NCI-H2081 treated with DMSO at 0.1 percent for 48 hours (cell line): ENCODE measurements around the gene MCTP2.
"Not testable (repeated sequence)": the region's sequence is repeated elsewhere in the genome, so short reads cannot be mapped to it uniquely, and the experiment has no call there.

Experiments
- DNase-seq: peaks from one replicate; lab custom pipeline; 2025; lab: John Stamatoyannopoulos, UW

The MCTP2 gene

GRCh38 chr15:94455297-94455696, 223.9 kb downstream of the MCTP2 start:
- no peak for DNase-seq

GRCh38 chr15:94456226-94456625, 224.9 kb downstream of the MCTP2 start:
- no peak for DNase-seq

- DNase-seq, result no peak
Observed at GRCh38 chr15:94457661-94458060, 226.3 kb downstream of the MCTP2 start.

GRCh38 chr15:94460624-94461023, 229.3 kb downstream of the MCTP2 start:
- no peak for DNase-seq

GRCh38 chr15:94467034-94467433, 235.7 kb downstream of the MCTP2 start:
- no peak for DNase-seq

- DNase-seq, result no peak
Observed at GRCh38 chr15:94470492-94470891, 239.1 kb downstream of the MCTP2 start.

- DNase-seq, result no peak
Observed at GRCh38 chr15:94476686-94477085, 245.3 kb downstream of the MCTP2 start.

- DNase-seq, result no peak
Observed at GRCh38 chr15:94477913-94478553, 246.7 kb downstream of the MCTP2 start.

GRCh38 chr15:94478763-94479162, 247.4 kb downstream of the MCTP2 start:
- DNase-seq, result peak; percentile 67

GRCh38 chr15:94480289-94480834, 249.0 kb downstream of the MCTP2 start:
- DNase-seq, result peak; percentile 50

- no peak for DNase-seq
Observed at GRCh38 chr15:94485148-94485719, 253.9 kb downstream of the MCTP2 start.

- DNase-seq, result no peak
Observed at GRCh38 chr15:94487635-94488034, 256.3 kb downstream of the MCTP2 start.

- no peak for DNase-seq
Observed at GRCh38 chr15:94493176-94493575, 261.8 kb downstream of the MCTP2 start.

GRCh38 chr15:94493586-94493985, 262.2 kb downstream of the MCTP2 start:
- not testable (repeated sequence) for DNase-seq

- DNase-seq, result no peak
Observed at GRCh38 chr15:94494732-94495131, 263.4 kb downstream of the MCTP2 start.

- no peak for DNase-seq
Observed at GRCh38 chr15:94503293-94503692, 271.9 kb downstream of the MCTP2 start.

- no peak for DNase-seq
Observed at GRCh38 chr15:94509259-94509658, 277.9 kb downstream of the MCTP2 start.

GRCh38 chr15:94522125-94522524, 290.8 kb downstream of the MCTP2 start:
- no peak for DNase-seq

GRCh38 chr15:94523873-94524272, 292.5 kb downstream of the MCTP2 start:
- no peak for DNase-seq

- no peak for DNase-seq
Observed at GRCh38 chr15:94524565-94524964, 293.2 kb downstream of the MCTP2 start.

GRCh38 chr15:94526071-94526689, 294.8 kb downstream of the MCTP2 start:
- no peak for DNase-seq

- no peak for DNase-seq
Observed at GRCh38 chr15:94532226-94532625, 300.9 kb downstream of the MCTP2 start.
